WTC11 (cell line): Measurements from ENCODE around the gene TMEM95.

Experiments used
- FOXJ3 ChIP-seq: sonication (generic); formaldehyde crosslinking; IDR thresholded peaks from 2 replicates; pipeline ENCODE4 v1.9.0; 2021; ENCODE audit warnings: missing genetic modification reagents, mild to moderate bottlenecking, borderline replicate concordance
- NFATC4 ChIP-seq: fragments of 250-450 bp; sonication (Bioruptor Pico); IDR thresholded peaks from 2 replicates; pipeline ENCODE4 v1.9.0; 2021; ENCODE audit warnings: mild to moderate bottlenecking
- NFE2L1 ChIP-seq: sonication (generic); formaldehyde crosslinking; IDR thresholded peaks from 2 replicates; pipeline ENCODE4 v1.8.1; 2023; ENCODE audit warnings: missing genetic modification reagents
- NFYB ChIP-seq: sonication (generic); formaldehyde crosslinking; conservative IDR thresholded peaks from 2 replicates; pipeline ENCODE4 v1.8.0; 2022; ENCODE audit warnings: low read depth, missing genetic modification reagents
- TF ChIP-seq, protein P1 (sequence below): sonication (generic); formaldehyde crosslinking; IDR thresholded peaks from 2 replicates; pipeline ENCODE4 v1.8.0; 2022; ENCODE audit warnings: mild to moderate bottlenecking, missing genetic modification reagents
- TF ChIP-seq, protein P2 (sequence below): fragments of 200-600 bp; IDR thresholded peaks from 2 replicates; pipeline ENCODE4 v1.8.0; 2022; ENCODE audit warnings: antibody characterized with exemption
- TF ChIP-seq, protein P3 (sequence below): sonication (generic); formaldehyde crosslinking; IDR thresholded peaks from 2 replicates; pipeline ENCODE4 v1.8.1; 2022; ENCODE audit warnings: low read depth, mild to moderate bottlenecking, moderate library complexity, missing genetic modification reagents, borderline replicate concordance
- TF ChIP-seq, protein P4 (sequence below): sonication (generic); formaldehyde crosslinking; IDR thresholded peaks from 2 replicates; pipeline ENCODE4 v1.8.0; 2023; ENCODE audit warnings: mild to moderate bottlenecking, missing genetic modification reagents

DNA sequence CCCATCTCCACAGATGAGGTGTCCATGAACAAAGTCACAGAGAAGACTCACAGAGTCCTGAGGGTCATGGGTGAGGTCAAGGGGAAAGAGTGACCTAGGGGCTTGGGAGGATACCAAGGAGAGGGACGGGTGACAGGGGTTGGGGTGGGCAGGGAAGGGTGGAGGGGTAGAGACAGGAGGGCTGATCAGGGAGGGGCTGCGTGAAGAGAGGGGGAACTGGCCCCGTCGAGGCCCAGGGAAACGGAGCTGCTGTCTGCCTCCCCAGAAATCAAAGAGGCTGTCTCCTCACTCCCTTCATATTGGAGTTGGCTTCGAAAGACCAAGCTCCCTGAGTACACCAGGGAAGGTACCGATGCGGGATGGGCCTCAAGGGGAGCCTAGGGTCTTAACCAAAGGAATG lies 617 bp downstream of the TMEM95 start:
- TF ChIP-seq NFYB (CRISPR knock-in tag): no peak
- no peak for TF ChIP-seq FOXJ3
- TF ChIP-seq, protein P1, sequence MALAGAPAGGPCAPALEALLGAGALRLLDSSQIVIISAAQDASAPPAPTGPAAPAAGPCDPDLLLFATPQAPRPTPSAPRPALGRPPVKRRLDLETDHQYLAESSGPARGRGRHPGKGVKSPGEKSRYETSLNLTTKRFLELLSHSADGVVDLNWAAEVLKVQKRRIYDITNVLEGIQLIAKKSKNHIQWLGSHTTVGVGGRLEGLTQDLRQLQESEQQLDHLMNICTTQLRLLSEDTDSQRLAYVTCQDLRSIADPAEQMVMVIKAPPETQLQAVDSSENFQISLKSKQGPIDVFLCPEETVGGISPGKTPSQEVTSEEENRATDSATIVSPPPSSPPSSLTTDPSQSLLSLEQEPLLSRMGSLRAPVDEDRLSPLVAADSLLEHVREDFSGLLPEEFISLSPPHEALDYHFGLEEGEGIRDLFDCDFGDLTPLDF (CRISPR knock-in tag): no peak
- TF ChIP-seq, protein P2, sequence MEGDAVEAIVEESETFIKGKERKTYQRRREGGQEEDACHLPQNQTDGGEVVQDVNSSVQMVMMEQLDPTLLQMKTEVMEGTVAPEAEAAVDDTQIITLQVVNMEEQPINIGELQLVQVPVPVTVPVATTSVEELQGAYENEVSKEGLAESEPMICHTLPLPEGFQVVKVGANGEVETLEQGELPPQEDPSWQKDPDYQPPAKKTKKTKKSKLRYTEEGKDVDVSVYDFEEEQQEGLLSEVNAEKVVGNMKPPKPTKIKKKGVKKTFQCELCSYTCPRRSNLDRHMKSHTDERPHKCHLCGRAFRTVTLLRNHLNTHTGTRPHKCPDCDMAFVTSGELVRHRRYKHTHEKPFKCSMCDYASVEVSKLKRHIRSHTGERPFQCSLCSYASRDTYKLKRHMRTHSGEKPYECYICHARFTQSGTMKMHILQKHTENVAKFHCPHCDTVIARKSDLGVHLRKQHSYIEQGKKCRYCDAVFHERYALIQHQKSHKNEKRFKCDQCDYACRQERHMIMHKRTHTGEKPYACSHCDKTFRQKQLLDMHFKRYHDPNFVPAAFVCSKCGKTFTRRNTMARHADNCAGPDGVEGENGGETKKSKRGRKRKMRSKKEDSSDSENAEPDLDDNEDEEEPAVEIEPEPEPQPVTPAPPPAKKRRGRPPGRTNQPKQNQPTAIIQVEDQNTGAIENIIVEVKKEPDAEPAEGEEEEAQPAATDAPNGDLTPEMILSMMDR: no peak
- TF ChIP-seq, protein P3, sequence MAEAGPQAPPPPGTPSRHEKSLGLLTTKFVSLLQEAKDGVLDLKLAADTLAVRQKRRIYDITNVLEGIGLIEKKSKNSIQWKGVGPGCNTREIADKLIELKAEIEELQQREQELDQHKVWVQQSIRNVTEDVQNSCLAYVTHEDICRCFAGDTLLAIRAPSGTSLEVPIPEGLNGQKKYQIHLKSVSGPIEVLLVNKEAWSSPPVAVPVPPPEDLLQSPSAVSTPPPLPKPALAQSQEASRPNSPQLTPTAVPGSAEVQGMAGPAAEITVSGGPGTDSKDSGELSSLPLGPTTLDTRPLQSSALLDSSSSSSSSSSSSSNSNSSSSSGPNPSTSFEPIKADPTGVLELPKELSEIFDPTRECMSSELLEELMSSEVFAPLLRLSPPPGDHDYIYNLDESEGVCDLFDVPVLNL (CRISPR knock-in tag): no peak
- no peak for TF ChIP-seq NFATC4
- no peak for TF ChIP-seq NFE2L1 (CRISPR knock-in tag)
- TF ChIP-seq, protein P4, sequence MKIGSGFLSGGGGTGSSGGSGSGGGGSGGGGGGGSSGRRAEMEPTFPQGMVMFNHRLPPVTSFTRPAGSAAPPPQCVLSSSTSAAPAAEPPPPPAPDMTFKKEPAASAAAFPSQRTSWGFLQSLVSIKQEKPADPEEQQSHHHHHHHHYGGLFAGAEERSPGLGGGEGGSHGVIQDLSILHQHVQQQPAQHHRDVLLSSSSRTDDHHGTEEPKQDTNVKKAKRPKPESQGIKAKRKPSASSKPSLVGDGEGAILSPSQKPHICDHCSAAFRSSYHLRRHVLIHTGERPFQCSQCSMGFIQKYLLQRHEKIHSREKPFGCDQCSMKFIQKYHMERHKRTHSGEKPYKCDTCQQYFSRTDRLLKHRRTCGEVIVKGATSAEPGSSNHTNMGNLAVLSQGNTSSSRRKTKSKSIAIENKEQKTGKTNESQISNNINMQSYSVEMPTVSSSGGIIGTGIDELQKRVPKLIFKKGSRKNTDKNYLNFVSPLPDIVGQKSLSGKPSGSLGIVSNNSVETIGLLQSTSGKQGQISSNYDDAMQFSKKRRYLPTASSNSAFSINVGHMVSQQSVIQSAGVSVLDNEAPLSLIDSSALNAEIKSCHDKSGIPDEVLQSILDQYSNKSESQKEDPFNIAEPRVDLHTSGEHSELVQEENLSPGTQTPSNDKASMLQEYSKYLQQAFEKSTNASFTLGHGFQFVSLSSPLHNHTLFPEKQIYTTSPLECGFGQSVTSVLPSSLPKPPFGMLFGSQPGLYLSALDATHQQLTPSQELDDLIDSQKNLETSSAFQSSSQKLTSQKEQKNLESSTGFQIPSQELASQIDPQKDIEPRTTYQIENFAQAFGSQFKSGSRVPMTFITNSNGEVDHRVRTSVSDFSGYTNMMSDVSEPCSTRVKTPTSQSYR: no peak
